ENCODE data around the gene SINHCAF.

- no peak for TF ChIP-seq EZH2 (IDR thresholded peaks at IDR 0.05; ENCODE audit: low read length, missing control alignments)
- TF ChIP-seq, protein P1, sequence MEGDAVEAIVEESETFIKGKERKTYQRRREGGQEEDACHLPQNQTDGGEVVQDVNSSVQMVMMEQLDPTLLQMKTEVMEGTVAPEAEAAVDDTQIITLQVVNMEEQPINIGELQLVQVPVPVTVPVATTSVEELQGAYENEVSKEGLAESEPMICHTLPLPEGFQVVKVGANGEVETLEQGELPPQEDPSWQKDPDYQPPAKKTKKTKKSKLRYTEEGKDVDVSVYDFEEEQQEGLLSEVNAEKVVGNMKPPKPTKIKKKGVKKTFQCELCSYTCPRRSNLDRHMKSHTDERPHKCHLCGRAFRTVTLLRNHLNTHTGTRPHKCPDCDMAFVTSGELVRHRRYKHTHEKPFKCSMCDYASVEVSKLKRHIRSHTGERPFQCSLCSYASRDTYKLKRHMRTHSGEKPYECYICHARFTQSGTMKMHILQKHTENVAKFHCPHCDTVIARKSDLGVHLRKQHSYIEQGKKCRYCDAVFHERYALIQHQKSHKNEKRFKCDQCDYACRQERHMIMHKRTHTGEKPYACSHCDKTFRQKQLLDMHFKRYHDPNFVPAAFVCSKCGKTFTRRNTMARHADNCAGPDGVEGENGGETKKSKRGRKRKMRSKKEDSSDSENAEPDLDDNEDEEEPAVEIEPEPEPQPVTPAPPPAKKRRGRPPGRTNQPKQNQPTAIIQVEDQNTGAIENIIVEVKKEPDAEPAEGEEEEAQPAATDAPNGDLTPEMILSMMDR (conservative IDR thresholded peaks at IDR 0.05 in 1 of 2, IDR thresholded peaks at IDR 0.05 in 1 of 2; ENCODE audit: low read depth in 1 of 2, low read length in 2 of 2): no peak
Measured at GRCh38 chr12:31303466-31303865, 22.5 kb downstream of the SINHCAF start.
